Kidney (tissue), 14 donors: ENCODE measurements around the gene DCAF12. TPM values are rescaled to one million over a fixed set of nuclear protein-coding genes. Genes with fewer than 3 reads are reported as not detected.

Experiments
- DNase-seq, 5 donors: peaks; one replicate each; pipeline ENCODE4 v3.0.0-alpha.2; 2013 to 2020
- FAIRE-seq: peaks from 2 replicates; lab custom pipeline; 2012; peaks lifted over from hg19 to GRCh38; lab: Jason Lieb, UNC
- H3K27ac ChIP-seq, 2 donors: one replicate each; pipeline ENCODE4 v1.7.0; 2013; ENCODE audit warnings: low read depth in 2 of 2, low read length in 2 of 2, inconsistent platforms in 1 of 2
- H3K27me3 ChIP-seq: one replicate; pipeline ENCODE4 v1.7.1; 2013; ENCODE audit warnings: low read length, inconsistent platforms; ENCODE audit not compliant: control insufficient read depth, insufficient read depth
- H3K36me3 ChIP-seq, 3 donors: one replicate each; pipeline versions ENCODE4 v1.7.0 to v1.7.1; 2013; ENCODE audit warnings: low read length in 3 of 3, control low read depth in 1 of 3, inconsistent platforms in 1 of 3; ENCODE audit not compliant: insufficient read depth in 3 of 3, control insufficient read depth in 2 of 3
- H3K4me1 ChIP-seq, 3 donors: one replicate each; pipeline versions ENCODE4 v1.7.0 to v1.7.1; 2013; ENCODE audit warnings: low read length in 3 of 3, inconsistent platforms in 1 of 3, low read depth in 1 of 3; ENCODE audit not compliant: control insufficient read depth in 2 of 3, insufficient read depth in 2 of 3
- H3K4me3 ChIP-seq, 3 donors: one replicate each; pipeline versions ENCODE4 v1.7.0 to v1.8.1; 2013; ENCODE audit warnings: low read length in 3 of 3, control low read depth in 1 of 3, inconsistent platforms in 1 of 3
- H3K9ac ChIP-seq, 3 donors: one replicate each; pipeline versions ENCODE4 v1.7.0 to v1.7.1; 2013; ENCODE audit warnings: low read length in 3 of 3, control low read depth in 1 of 3, inconsistent platforms in 1 of 3
- H3K9me3 ChIP-seq, 3 donors: one replicate each; pipeline versions ENCODE4 v1.7.0 to v1.7.1; 2013; ENCODE audit warnings: low read length in 3 of 3, control low read depth in 1 of 3, inconsistent platforms in 1 of 3; ENCODE audit not compliant: control insufficient read depth in 2 of 3, insufficient read depth in 1 of 3
- intact Hi-C: fragments of 100-400 bp; cut with DNase I; formaldehyde crosslinking; loops from one replicate; pipeline ENCODE4 v1.11.1; 2022
- polyA plus RNA-seq: library from polyadenylated mRNA; stranded (reverse); fragments of 350-450 nt; fragmentation: Illumina TruSeq; extraction: RNeasy Lipid Tissue Mini Kit (QIAGEN cat#74804); gene quantifications from one replicate; pipeline ENCODE4 v1.2.3, GENCODE V29; 2014; ENCODE audit warnings: low read depth, low replicate concordance; ENCODE audit not compliant: insufficient read depth
- total RNA-seq: library from RNA; stranded (reverse); fragmentation: NEBNext Ultra II Directional; extraction: Animal tissue kit (Norgen Biotek cat#: 25700); gene quantifications from one replicate; pipeline ENCODE4 v1.2.1, GENCODE V29; 2021
- TF ChIP-seq, protein P1 (sequence below): IDR thresholded peaks from 3 replicates; pipeline ENCODE4 v1.5.1; 2012; ENCODE audit warnings: mild to moderate bottlenecking, moderate library complexity, borderline replicate concordance; ENCODE audit not compliant: insufficient read depth; ENCODE audit errors: extremely low read depth
- donor health status: control.
- donor health status: control.
- donor health status: control.
- donor health status: control.
- donor health status: control.
- donor health status: DM: yes; HTN: yes; CAD: no.
- donor health status: Normal renal cell carcinoma (clear cell type).

Gene DCAF12
- total and polyA plus RNA-seq, 2 donors from 2014 or later: 11.8 to 33.0 TPM

DNA sequence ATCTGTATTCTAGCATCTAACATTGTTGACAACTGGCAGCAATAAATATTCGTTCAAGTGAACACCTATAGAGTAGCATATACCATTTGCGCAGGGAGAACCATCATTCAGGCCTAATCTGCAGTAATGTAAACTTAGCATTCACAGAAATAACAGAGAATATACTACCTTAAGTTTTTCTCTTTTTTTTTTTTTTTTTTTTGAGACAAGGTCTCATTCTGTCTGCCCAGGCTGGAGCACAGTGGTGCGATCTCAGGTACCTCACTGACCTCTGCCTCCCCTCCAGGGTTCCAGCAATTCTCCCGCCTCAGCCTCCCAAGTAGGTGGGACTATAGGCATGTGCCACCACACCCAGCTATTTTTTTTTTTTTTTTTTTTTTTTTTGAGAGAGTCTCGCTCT is 89.9 kb downstream of the DCAF12 start:
- Histone ChIP-seq H3K4me3 (no peak overlapping the region), H3K9me3 (no peaks in the 10 kb centered on the region), H3K4me1 (no peaks in the 10 kb centered on the region), H3K27ac (no peak overlapping the region), H3K36me3 (no peaks in the 10 kb centered on the region), H3K27me3 (no peaks in the 10 kb centered on the region), H3K9ac (no peak overlapping the region)
- intact Hi-C loops: no loop called here
- DNase-seq (no peak), FAIRE-seq (no peak)
- TF ChIP-seq, protein P1, sequence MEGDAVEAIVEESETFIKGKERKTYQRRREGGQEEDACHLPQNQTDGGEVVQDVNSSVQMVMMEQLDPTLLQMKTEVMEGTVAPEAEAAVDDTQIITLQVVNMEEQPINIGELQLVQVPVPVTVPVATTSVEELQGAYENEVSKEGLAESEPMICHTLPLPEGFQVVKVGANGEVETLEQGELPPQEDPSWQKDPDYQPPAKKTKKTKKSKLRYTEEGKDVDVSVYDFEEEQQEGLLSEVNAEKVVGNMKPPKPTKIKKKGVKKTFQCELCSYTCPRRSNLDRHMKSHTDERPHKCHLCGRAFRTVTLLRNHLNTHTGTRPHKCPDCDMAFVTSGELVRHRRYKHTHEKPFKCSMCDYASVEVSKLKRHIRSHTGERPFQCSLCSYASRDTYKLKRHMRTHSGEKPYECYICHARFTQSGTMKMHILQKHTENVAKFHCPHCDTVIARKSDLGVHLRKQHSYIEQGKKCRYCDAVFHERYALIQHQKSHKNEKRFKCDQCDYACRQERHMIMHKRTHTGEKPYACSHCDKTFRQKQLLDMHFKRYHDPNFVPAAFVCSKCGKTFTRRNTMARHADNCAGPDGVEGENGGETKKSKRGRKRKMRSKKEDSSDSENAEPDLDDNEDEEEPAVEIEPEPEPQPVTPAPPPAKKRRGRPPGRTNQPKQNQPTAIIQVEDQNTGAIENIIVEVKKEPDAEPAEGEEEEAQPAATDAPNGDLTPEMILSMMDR: no peak

Other genes starting within 250 kb of the DCAF12 start
- 33.1 TPM for gene UBAP2, start 77.8 kb downstream of the DCAF12 start, total RNA-seq
- 11.0 TPM for gene UBAP2, start 77.8 kb downstream of the DCAF12 start, polyA plus RNA-seq
- gene UBAP1, start 52.3 kb upstream of the DCAF12 start, total RNA-seq: 53.8 TPM
- gene UBAP1, start 52.3 kb upstream of the DCAF12 start, polyA plus RNA-seq: 39.4 TPM
- 2.8 TPM for gene KIF24, start 202.6 kb upstream of the DCAF12 start, total RNA-seq
- gene KIF24, start 202.6 kb upstream of the DCAF12 start, polyA plus RNA-seq: 0.58 TPM
- 12.6 TPM for gene NUDT2, start 202.9 kb upstream of the DCAF12 start, total RNA-seq
- gene NUDT2, start 202.9 kb upstream of the DCAF12 start, polyA plus RNA-seq: 32.1 TPM